Esophagus (tissue), 2 donors: Measurements from ENCODE around the gene PRKAR1B. TPM values are rescaled to one million over a fixed set of nuclear protein-coding genes. Genes with fewer than 3 reads are reported as not detected.

Source experiments
- H3K27ac ChIP-seq, 2 donors: one replicate each; pipeline ENCODE4 v1.5.1; 2013; ENCODE audit warnings: low read depth in 2 of 2, mild to moderate bottlenecking in 2 of 2, inconsistent platforms in 1 of 2, low read length in 1 of 2, moderate library complexity in 1 of 2
- H3K27me3 ChIP-seq, 2 donors: one replicate each; pipeline ENCODE4 v1.6.1; 2013; ENCODE audit warnings: low read length in 2 of 2, control low read depth in 1 of 2, mild to moderate bottlenecking in 1 of 2; ENCODE audit not compliant: insufficient read depth in 2 of 2, control insufficient read depth in 1 of 2
- H3K36me3 ChIP-seq, 2 donors: one replicate each; pipeline ENCODE4 v1.6.1; 2013; ENCODE audit warnings: low read length in 1 of 2; ENCODE audit not compliant: control insufficient read depth in 2 of 2, insufficient read depth in 2 of 2
- H3K4me1 ChIP-seq, 2 donors: one replicate each; pipeline ENCODE4 v1.6.1; 2013; ENCODE audit warnings: low read length in 1 of 2; ENCODE audit not compliant: control insufficient read depth in 2 of 2, insufficient read depth in 2 of 2
- H3K4me3 ChIP-seq, 2 donors: one replicate each; pipeline ENCODE4 v1.5.1; 2013; ENCODE audit warnings: low read length in 2 of 2, mild to moderate bottlenecking in 2 of 2, low read depth in 1 of 2, moderate library complexity in 1 of 2
- H3K9me3 ChIP-seq, 2 donors: one replicate each; pipeline ENCODE4 v1.6.1; 2013; ENCODE audit warnings: mild to moderate bottlenecking in 2 of 2, low read depth in 1 of 2, low read length in 1 of 2, moderate library complexity in 1 of 2; ENCODE audit not compliant: control insufficient read depth in 2 of 2, insufficient read depth in 1 of 2
- WGBS, 2 donors: extraction: QIAGEN DNeasy Blood & Tissue Kit; methylation state at CpG; one replicate each; pipeline ENCODE4 v1.1.7; 2013; 5-methylcytosine and 5-hydroxymethylcytosine counted together
- polyA plus RNA-seq, 2 donors: library from polyadenylated mRNA; stranded (reverse); fragments of 200-250 nt; gene quantifications; one replicate each; pipeline ENCODE4 v1.2.3, GENCODE V29; 2013
- donor health status: healthy with polysubstance abuse.
- donor health status: Bipolar disorder and iron deficiency.

Gene PRKAR1B
- polyA plus RNA-seq, 2 donors: 10.4 to 10.9 TPM

- Histone ChIP-seq H3K4me3 (no peak overlapping the region), H3K27me3 (no peaks in the 10 kb centered on the region), H3K27ac (no peak overlapping the region), H3K4me1 (no peaks in the 10 kb centered on the region), H3K36me3 (peaks cover 4 to 15% of the 10 kb centered on the region in 2 donors), H3K9me3 (no peaks in the 10 kb centered on the region)
- WGBS, 2 donors: 93 to 95% methylated on average over 35 to 40 of the region's 40 CpGs
Measured at GRCh38 chr7:676246-676971, 50.7 kb downstream of the PRKAR1B start.

- Histone ChIP-seq H3K27me3 (no peaks in the 10 kb centered on the region), H3K36me3 (peaks cover 4 to 12% of the 10 kb centered on the region in 2 donors), H3K27ac (peak overlapping the region in 1 of 2 donors; percentile 37), H3K4me3 (no peak overlapping the region), H3K4me1 (no peaks in the 10 kb centered on the region), H3K9me3 (no peaks in the 10 kb centered on the region)
- WGBS, 2 donors: 91 to 93% methylated on average over 16 of the region's 16 CpGs
Measured at GRCh38 chr7:674454-675410, 52.3 kb downstream of the PRKAR1B start.

- H3K27me3 ChIP-seq: no peaks in the 10 kb centered on the region
- H3K27ac ChIP-seq: no peak overlapping the region
- H3K36me3 ChIP-seq: peaks cover 4 to 9% of the 10 kb centered on the region in 2 donors
- 95 to 96% methylated on average over 13 of the region's 13 CpGs for WGBS, 2 donors
- no peaks in the 10 kb centered on the region for H3K9me3 ChIP-seq
- H3K4me3 ChIP-seq: no peak overlapping the region
- H3K4me1 ChIP-seq: no peaks in the 10 kb centered on the region
Measured at GRCh38 chr7:673681-674453, 53.2 kb downstream of the PRKAR1B start.

- no peak overlapping the region for H3K27ac ChIP-seq
- WGBS, 2 donors: 93 to 95% methylated on average over 8 of the region's 8 CpGs
Measured at GRCh38 chr7:672891-673290, 54.2 kb downstream of the PRKAR1B start.

GRCh38 chr7:671415-672042 is 55.6 kb downstream of the PRKAR1B start:
- Histone ChIP-seq H3K27ac (no peak overlapping the region), H3K27me3 (no peaks in the 10 kb centered on the region), H3K9me3 (no peaks in the 10 kb centered on the region), H3K4me3 (no peak overlapping the region), H3K4me1 (no peaks in the 10 kb centered on the region), H3K36me3 (peaks cover 0 to 2% of the 10 kb centered on the region in 2 donors)
- 87 to 95% methylated on average over 10 of the region's 10 CpGs for WGBS, 2 donors

More at GRCh38 chr7:672891-673290, 54.2 kb downstream of the PRKAR1B start:
- H3K9me3 ChIP-seq: no peaks in the 10 kb centered on the region
- H3K4me3 ChIP-seq: no peak overlapping the region
- H3K36me3 ChIP-seq: peaks cover 4 to 9% of the 10 kb centered on the region in 2 donors
- H3K4me1 ChIP-seq: no peaks in the 10 kb centered on the region
- H3K27me3 ChIP-seq: no peaks in the 10 kb centered on the region

- Histone ChIP-seq H3K4me3 (no peak overlapping the region), H3K27ac (no peak overlapping the region), H3K9me3 (no peaks in the 10 kb centered on the region), H3K4me1 (no peaks in the 10 kb centered on the region), H3K27me3 (no peaks in the 10 kb centered on the region), H3K36me3 (peaks cover 0 to 2% of the 10 kb centered on the region in 2 donors)
- 95 to 96% methylated on average over 53 to 54 of the region's 54 CpGs for WGBS, 2 donors
Measured at GRCh38 chr7:670501-671390, 56.3 kb downstream of the PRKAR1B start.

- Histone ChIP-seq H3K36me3 (peaks cover 0 to 2% of the 10 kb centered on the region in 2 donors), H3K4me1 (peaks cover 1 to 2% of the 10 kb centered on the region in 2 donors), H3K27ac (peak overlapping the region; percentile 16 to 53), H3K9me3 (no peaks in the 10 kb centered on the region), H3K4me3 (no peak overlapping the region), H3K27me3 (no peaks in the 10 kb centered on the region)
- WGBS, 2 donors: 90 to 96% methylated on average over 4 of the region's 4 CpGs
Measured at GRCh38 chr7:668958-669357, 58.1 kb downstream of the PRKAR1B start.

- 27 to 40% methylated on average over 16 of the region's 16 CpGs for WGBS, 2 donors
- Histone ChIP-seq H3K36me3 (peaks cover 0 to 2% of the 10 kb centered on the region in 2 donors), H3K9me3 (no peaks in the 10 kb centered on the region), H3K4me1 (peaks cover 2 to 4% of the 10 kb centered on the region in 2 donors), H3K27ac (peak overlapping the region; percentile 16 to 53), H3K27me3 (no peaks in the 10 kb centered on the region), H3K4me3 (no peak overlapping the region)
Measured at GRCh38 chr7:668139-668931, 58.7 kb downstream of the PRKAR1B start.
